B cell (primary cell): Measurements from ENCODE around the gene TEX9. TPM values are rescaled to one million over a fixed set of nuclear protein-coding genes. Genes with fewer than 3 reads are reported as not detected.
A peak's percentile ranks its signal among the peaks of the same experiment; 100 is the strongest.

ENCODE experiments used
- ATAC-seq: fragments of 200-7000 bp; cut with Tn5 transposase; one replicate; pipeline ENCODE4 v1.10.0; 2021; ENCODE audit warnings: low read depth, mild to moderate bottlenecking, moderate number of reproducible peaks, moderate library complexity
- CTCF ChIA-PET: fragments of 350-600 bp; sonication (Branson Sonifier 250); formaldehyde crosslinking; loops from one replicate; lab custom pipeline; 2021; ENCODE audit warnings: antibody characterized with exemption, inconsistent platforms; lab: Charles Lee
- POLR2A ChIA-PET: fragments of 350-600 bp; sonication (Branson Sonifier 250); formaldehyde crosslinking; loops from one replicate; lab custom pipeline; 2021; ENCODE audit warnings: antibody characterized with exemption; lab: Charles Lee
- DNase-seq: peaks from one replicate; pipeline ENCODE4 v3.0.0; 2013
- H2AFZ ChIP-seq: 2 replicates; pipeline ENCODE4 v1.6.1; 2012; ENCODE audit warnings: mild to moderate bottlenecking, low read depth, low read length; ENCODE audit not compliant: insufficient read depth, poor library complexity, severe bottlenecking
- H3K27ac ChIP-seq, 2 donors: 1 replicate in 1 of 2; 2 replicates in 1 of 2; pipeline ENCODE4 v1.5.1; 2012 to 2013; ENCODE audit warnings: low read length in 2 of 2, mild to moderate bottlenecking in 2 of 2, moderate library complexity in 1 of 2
- H3K27me3 ChIP-seq, 4 experiments: fragments of 200-600 bp in 1 of 4; sonication (generic) in 1 of 4; replicated peaks in 1 of 4; 1 replicate in 2 of 4; 2 replicates in 2 of 4; pipeline versions ENCODE4 v1.6.1 to v1.7.0; 2013 to 2016; ENCODE audit warnings: low read length in 3 of 4, mild to moderate bottlenecking in 2 of 4, mixed read lengths in 1 of 4, moderate library complexity in 1 of 4; ENCODE audit not compliant: insufficient read depth in 4 of 4, control insufficient read depth in 3 of 4; ENCODE audit errors: control extremely low read depth in 1 of 4
- H3K36me3 ChIP-seq, 2 experiments: replicated peaks in 1 of 2; 1 replicate in 1 of 2; 2 replicates in 1 of 2; pipeline versions ENCODE4 v1.6.1 to v1.7.1; 2013; ENCODE audit warnings: low read length in 1 of 2; ENCODE audit not compliant: insufficient read depth in 2 of 2, control insufficient read depth in 1 of 2; ENCODE audit errors: control extremely low read depth in 1 of 2, extremely low read depth in 1 of 2
- H3K4me1 ChIP-seq, 2 donors: fragments of 200-600 bp in 1 of 2; sonication (generic) in 1 of 2; 1 replicate in 1 of 2; 2 replicates in 1 of 2; pipeline versions ENCODE4 v1.5.1 to v1.6.1; 2013 to 2017; ENCODE audit warnings: low read length in 2 of 2; ENCODE audit not compliant: control insufficient read depth in 2 of 2, insufficient read depth in 2 of 2
- H3K4me2 ChIP-seq: replicated peaks from 2 replicates; pipeline ENCODE3; 2012; ENCODE audit warnings: mild to moderate bottlenecking, low read depth, low read length; ENCODE audit not compliant: poor library complexity, severe bottlenecking
- H3K4me3 ChIP-seq, 5 experiments: fragments of 200-600 bp in 1 of 5; sonication (generic) in 1 of 5; 1 replicate in 3 of 5; 2 replicates in 2 of 5; pipeline versions ENCODE4 v1.5.1 to v1.7.0; 2011 to 2016; ENCODE audit warnings: low read length in 4 of 5, mild to moderate bottlenecking in 4 of 5, low read depth in 2 of 5, control low read depth in 1 of 5, moderate library complexity in 1 of 5; ENCODE audit not compliant: insufficient read depth in 1 of 5; ENCODE audit errors: control extremely low read depth in 1 of 5, extremely low read depth in 1 of 5
- H3K79me2 ChIP-seq: fragments of 200-600 bp; sonication (generic); one replicate; pipeline ENCODE4 v1.6.0; 2016; ENCODE audit warnings: low read length; ENCODE audit not compliant: control insufficient read depth, insufficient read depth
- H3K9ac ChIP-seq: fragments of 200-600 bp; sonication (generic); 2 replicates; pipeline ENCODE4 v1.6.1; 2017; ENCODE audit warnings: mild to moderate bottlenecking, low read length, moderate library complexity
- H3K9me3 ChIP-seq, 3 donors: one replicate each; pipeline versions ENCODE4 v1.6.1 to v1.7.1; 2013; ENCODE audit warnings: low read length in 2 of 3; ENCODE audit not compliant: control insufficient read depth in 2 of 3, insufficient read depth in 1 of 3; ENCODE audit errors: control extremely low read depth in 1 of 3
- H4K20me1 ChIP-seq: 2 replicates; pipeline ENCODE4 v1.6.0; 2012; ENCODE audit warnings: mild to moderate bottlenecking, low read length; ENCODE audit not compliant: insufficient read depth, control insufficient read depth, poor library complexity, severe bottlenecking
- H3K27ac Mint-ChIP-seq: one replicate; pipeline ENCODE4 v1.8.0; 2021; ENCODE audit warnings: mixed read lengths
- H3K27me3 Mint-ChIP-seq: one replicate; pipeline ENCODE4 v1.8.0; 2021; ENCODE audit warnings: mixed read lengths
- H3K4me1 Mint-ChIP-seq: one replicate; pipeline ENCODE4 v1.8.0; 2021; ENCODE audit warnings: mixed read lengths
- H3K4me3 Mint-ChIP-seq: one replicate; pipeline ENCODE4 v1.8.0; 2021; ENCODE audit warnings: mixed read lengths
- H3K9me3 Mint-ChIP-seq: one replicate; pipeline ENCODE4 v1.8.0; 2022; ENCODE audit warnings: mixed read lengths; ENCODE audit not compliant: insufficient read depth
- CTCF ChIP-seq: fragments of 200-600 bp; IDR thresholded peaks from one replicate; pipeline ENCODE4 v1.8.0; 2022; ENCODE audit warnings: antibody characterized with exemption, mild to moderate bottlenecking
- EZH2 ChIP-seq: IDR thresholded peaks from 2 replicates; pipeline ENCODE4 v1.6.1; 2012; ENCODE audit warnings: borderline replicate concordance, low read depth, mild to moderate bottlenecking, moderate library complexity, low read length; ENCODE audit not compliant: insufficient read depth, poor library complexity, severe bottlenecking
- WGBS: methylation state at CpG from one replicate; pipeline ENCODE4 v1.1.5; 2013; ENCODE audit warnings: missing lambda C conversion rate; ENCODE audit not compliant: insufficient coverage; 5-methylcytosine and 5-hydroxymethylcytosine counted together
- intact Hi-C: fragments of 100-400 bp; cut with micrococcal nuclease; formaldehyde crosslinking; loops from one replicate; pipeline ENCODE4 v1.10.0; 2022
- polyA plus RNA-seq: library from polyadenylated mRNA; depleted of rRNA; stranded (reverse); fragments of >200 nt; gene quantifications from 2 replicates; pipeline ENCODE4 v1.2.3, GENCODE V29; 2012
- total RNA-seq, 2 donors: library from RNA; stranded (reverse); fragments of 120-200 nt in 1 of 2; gene quantifications; 1 replicate in 1 of 2; 2 replicates in 1 of 2; pipeline versions ENCODE4 v1.2.3 to v1.2.4, GENCODE V29; 2013 to 2022

TEX9 gene
- total and polyA plus RNA-seq, 2 donors (not counting 1 experiment from before 2014, with no cell fraction given) = 7.6 to 43.1 TPM

- Histone ChIP-seq H4K20me1 (no peaks in the 10 kb centered on the region), H3K79me2 (no peaks in the 10 kb centered on the region), H3K4me1 (peaks cover 1 to 9% of the 10 kb centered on the region in 2 donors), H3K9ac (no peak overlapping the region), H3K27ac (no peak overlapping the region), H3K9me3 (no peaks in the 10 kb centered on the region), H3K4me3 (no peak overlapping the region), H3K27me3 (no peaks in the 10 kb centered on the region), H3K36me3 (no peaks in the 10 kb centered on the region), H2AFZ (peak overlapping the region; percentile 67), H3K4me2 (no peak overlapping the region)
- intact Hi-C loops = loop anchor here (5.0 kb wide), 2 partner anchors 833 to 972 kb away; no protein-coding TSS in a partner anchor
- TF ChIP-seq CTCF (no peak), EZH2 (no peak)
- Mint-ChIP-seq H3K27me3 (no peaks in the 10 kb centered on the region), H3K4me1 (peaks cover 17% of the 10 kb centered on the region), H3K9me3 (no peaks in the 10 kb centered on the region), H3K27ac (no peak overlapping the region), H3K4me3 (no peak overlapping the region)
- ChIA-PET POLR2A (no interaction called here), CTCF (interaction anchor here (1.1 kb wide), 1 partner anchor 21 kb away, joined by 3 read pairs; no protein-coding TSS in a partner anchor)
- ATAC-seq (no peak), DNase-seq (no peak)
These were observed 104.3 kb downstream of the TEX9 start for GRCh38 chr15:56469483-56469882.

- H3K4me1 ChIP-seq = peaks cover 0 to 2% of the 10 kb centered on the region in 2 donors
- H3K27me3 ChIP-seq = no peaks in the 10 kb centered on the region
- no peak overlapping the region for H3K4me3 ChIP-seq
- Mint-ChIP-seq H3K27ac (no peak overlapping the region), H3K4me1 (peaks cover 8% of the 10 kb centered on the region), H3K9me3 (no peaks in the 10 kb centered on the region), H3K4me3 (no peak overlapping the region), H3K27me3 (no peaks in the 10 kb centered on the region)
- WGBS = no CpG with 5 or more reads among the region's 5 CpGs
- ChIA-PET POLR2A (no interaction called here), CTCF (no interaction called here)
- DNase-seq (no peak), ATAC-seq (no peak)
- intact Hi-C loops = no loop called here
- H3K36me3 ChIP-seq = no peaks in the 10 kb centered on the region
- no peak overlapping the region for H3K9ac ChIP-seq
- no peak overlapping the region for H3K27ac ChIP-seq
- H3K79me2 ChIP-seq = no peaks in the 10 kb centered on the region
- H3K4me2 ChIP-seq = no peak overlapping the region
- H3K9me3 ChIP-seq = no peaks in the 10 kb centered on the region
- no peak overlapping the region for H2AFZ ChIP-seq
- H4K20me1 ChIP-seq = no peaks in the 10 kb centered on the region
- TF ChIP-seq CTCF (no peak), EZH2 (no peak)
These were observed 106.3 kb downstream of the TEX9 start for GRCh38 chr15:56471440-56472069.
